Caco-2 (cell line): ENCODE data around the gene RGS7BP. TPM values are rescaled to one million over a fixed set of nuclear protein-coding genes. Genes with fewer than 3 reads are reported as not detected.

Source experiments
- BruUV-seq: library from RNA; stranded (reverse); fragments of 400-500 nt; replicated peaks from 2 replicates; lab custom pipeline; 2021; lab: Mats Ljungman, UMichigan
- CTCF ChIA-PET: fragments of 300-600 bp; sonication (Branson Sonifier 250); formaldehyde crosslinking; loops from one replicate; lab custom pipeline; 2022; ENCODE audit warnings: antibody characterized with exemption; lab: Charles Lee
- POLR2A ChIA-PET: fragments of 300-600 bp; sonication (Branson Sonifier 250); formaldehyde crosslinking; loops from one replicate; lab custom pipeline; 2022; ENCODE audit warnings: antibody characterized with exemption; lab: Charles Lee
- DNase-seq, 2 experiments: peaks; one replicate each; pipeline versions ENCODE4 v3.0.0 to v3.0.0-alpha.2; 2020 to 2022
- H3K27me3 ChIP-seq: replicated peaks from 2 replicates; pipeline ENCODE4 v1.6.0; 2011; ENCODE audit warnings: low read length; ENCODE audit not compliant: control insufficient read depth, insufficient read depth
- H3K36me3 ChIP-seq: 2 replicates; pipeline ENCODE4 v1.5.1; 2011; ENCODE audit warnings: low read length; ENCODE audit not compliant: control insufficient read depth, insufficient read depth
- H3K4me1 ChIP-seq: fragments of 250-450 bp; sonication (Bioruptor Pico); 2 replicates; pipeline ENCODE4 v1.5.1; 2020; ENCODE audit warnings: mild to moderate bottlenecking
- H3K4me3 ChIP-seq: 2 replicates; pipeline ENCODE4 v1.5.1; 2011; ENCODE audit warnings: low read depth, mild to moderate bottlenecking, control low read depth, low read length
- H3K9me3 ChIP-seq: fragments of 250-450 bp; sonication (Bioruptor Pico); 2 replicates; pipeline ENCODE4 v1.5.1; 2020; ENCODE audit warnings: mild to moderate bottlenecking, moderate library complexity
- H3K27ac Mint-ChIP-seq: one replicate; pipeline ENCODE4 v1.8.0; 2022; ENCODE audit warnings: mixed read lengths; ENCODE audit not compliant: unreplicated experiment
- H3K27me3 Mint-ChIP-seq: one replicate; pipeline ENCODE4 v1.8.0; 2022; ENCODE audit warnings: mixed read lengths; ENCODE audit not compliant: insufficient read depth, unreplicated experiment
- H3K36me3 Mint-ChIP-seq: one replicate; pipeline ENCODE4 v1.8.0; 2022; ENCODE audit warnings: mild to moderate bottlenecking, mixed read lengths; ENCODE audit not compliant: insufficient read depth, unreplicated experiment
- H3K4me1 Mint-ChIP-seq: one replicate; pipeline ENCODE4 v1.8.0; 2022; ENCODE audit warnings: low read depth, mixed read lengths; ENCODE audit not compliant: unreplicated experiment
- H3K4me3 Mint-ChIP-seq: one replicate; pipeline ENCODE4 v1.8.0; 2022; ENCODE audit warnings: mild to moderate bottlenecking, moderate library complexity, mixed read lengths; ENCODE audit not compliant: unreplicated experiment
- H3K9me3 Mint-ChIP-seq: one replicate; pipeline ENCODE4 v1.8.0; 2022; ENCODE audit warnings: mixed read lengths; ENCODE audit not compliant: unreplicated experiment
- CTCF ChIP-seq, 2 experiments: fragments of 200-600 bp in 1 of 2; IDR thresholded peaks; 1 replicate in 1 of 2; 2 replicates in 1 of 2; pipeline versions ENCODE4 v1.5.1 to v1.8.0; 2011 to 2022; ENCODE audit warnings: antibody characterized with exemption in 1 of 2, control low read depth in 1 of 2, inconsistent platforms in 1 of 2, low read depth in 1 of 2, low read length in 1 of 2, mild to moderate bottlenecking in 1 of 2, moderate library complexity in 1 of 2; ENCODE audit not compliant: insufficient read depth in 1 of 2, severe bottlenecking in 1 of 2, unreplicated experiment in 1 of 2
- intact Hi-C: fragments of 100-400 bp; cut with micrococcal nuclease; formaldehyde crosslinking; loops from one replicate; pipeline ENCODE4 v1.10.0; 2022; ENCODE audit not compliant: unreplicated experiment
- total RNA-seq: library from RNA; stranded (reverse); gene quantifications from 2 replicates; pipeline ENCODE4 v1.2.3, GENCODE V29; 2022

RGS7BP gene
- total RNA-seq, 1 experiment from 2014 or later = not detected

- H3K27ac Mint-ChIP-seq = no peak overlapping the region
- intact Hi-C loops = no loop called here
- no peak for TF ChIP-seq CTCF (IDR thresholded peaks at IDR 0.05; ENCODE audit: insufficient read depth in 1 of 2, low read depth in 1 of 2, low read length in 1 of 2, severe bottlenecking in 1 of 2, unreplicated experiment in 1 of 2)
- H3K4me3 Mint-ChIP-seq = no peak overlapping the region
- no peaks in the 10 kb centered on the region for H3K27me3 Mint-ChIP-seq
- no TSS peak for BruUV-seq
- POLR2A ChIA-PET = no interaction called here
- H3K9me3 ChIP-seq = no peaks in the 10 kb centered on the region
- no peaks in the 10 kb centered on the region for H3K9me3 Mint-ChIP-seq
- CTCF ChIA-PET = no interaction called here
- no peak overlapping the region for H3K4me3 ChIP-seq
- no peaks in the 10 kb centered on the region for H3K4me1 ChIP-seq
- DNase-seq = no peak
- no peaks in the 10 kb centered on the region for H3K4me1 Mint-ChIP-seq
- no peaks in the 10 kb centered on the region for H3K36me3 ChIP-seq
- H3K27me3 ChIP-seq = no peaks in the 10 kb centered on the region
- no peaks in the 10 kb centered on the region for H3K36me3 Mint-ChIP-seq
These were observed 97.9 kb downstream of the RGS7BP start for GRCh38 chr5:64603676-64604075.

- no TSS peak for BruUV-seq
- Histone ChIP-seq H3K9me3 (no peaks in the 10 kb centered on the region), H3K36me3 (no peaks in the 10 kb centered on the region), H3K4me3 (no peak overlapping the region), H3K4me1 (no peaks in the 10 kb centered on the region), H3K27me3 (no peaks in the 10 kb centered on the region)
- Mint-ChIP-seq H3K4me1 (no peaks in the 10 kb centered on the region), H3K27ac (no peak overlapping the region), H3K36me3 (no peaks in the 10 kb centered on the region), H3K4me3 (no peak overlapping the region), H3K27me3 (peaks cover 4% of the 10 kb centered on the region), H3K9me3 (no peaks in the 10 kb centered on the region)
- no peak for DNase-seq
- CTCF ChIA-PET = no interaction called here
- POLR2A ChIA-PET = no interaction called here
- TF ChIP-seq CTCF (IDR thresholded peaks at IDR 0.05; ENCODE audit: insufficient read depth in 1 of 2, low read depth in 1 of 2, low read length in 1 of 2, severe bottlenecking in 1 of 2, unreplicated experiment in 1 of 2) = no peak
- intact Hi-C loops = no loop called here
These were observed 101.1 kb downstream of the RGS7BP start for GRCh38 chr5:64606926-64607325.

GRCh38 chr5:64612344-64612961 is 106.6 kb downstream of the RGS7BP start:
- no TSS peak for BruUV-seq
- H3K4me3 Mint-ChIP-seq = no peak overlapping the region
- CTCF ChIA-PET = interaction anchor here (0.6 to 1.6 kb wide), 7 partner anchors 10 to 383 kb away, joined by 3 to 8 read pairs (median 3); no protein-coding TSS in a partner anchor
- Histone ChIP-seq H3K36me3 (no peaks in the 10 kb centered on the region), H3K27me3 (no peaks in the 10 kb centered on the region), H3K4me3 (no peak overlapping the region), H3K4me1 (no peaks in the 10 kb centered on the region), H3K9me3 (no peaks in the 10 kb centered on the region)
- H3K4me1 Mint-ChIP-seq = no peaks in the 10 kb centered on the region
- no peaks in the 10 kb centered on the region for H3K9me3 Mint-ChIP-seq
- no peak overlapping the region for H3K27ac Mint-ChIP-seq
- POLR2A ChIA-PET = no interaction called here
- TF ChIP-seq CTCF (IDR thresholded peaks at IDR 0.05; ENCODE audit: insufficient read depth in 1 of 2, low read depth in 1 of 2, low read length in 1 of 2, severe bottlenecking in 1 of 2, unreplicated experiment in 1 of 2) = peak; percentile 71 to 76
- H3K27me3 Mint-ChIP-seq = peaks cover 4% of the 10 kb centered on the region
- DNase-seq = peak in 1 of 2 experiments; percentile 62
- no peaks in the 10 kb centered on the region for H3K36me3 Mint-ChIP-seq
- intact Hi-C loops = loop anchor here (1.0 to 5.0 kb wide), 6 partner anchors 14 to 538 kb away; no protein-coding TSS in a partner anchor
